B cell (primary cell): Measurements from ENCODE around the gene ARMS2. TPM values are rescaled to one million over a fixed set of nuclear protein-coding genes. Genes with fewer than 3 reads are reported as not detected.

Source experiments
- ATAC-seq: fragments of 200-7000 bp; cut with Tn5 transposase; one replicate; pipeline ENCODE4 v1.10.0; 2021; ENCODE audit warnings: low read depth, mild to moderate bottlenecking, moderate number of reproducible peaks, moderate library complexity
- CTCF ChIA-PET: fragments of 350-600 bp; sonication (Branson Sonifier 250); formaldehyde crosslinking; loops from one replicate; lab custom pipeline; 2021; ENCODE audit warnings: antibody characterized with exemption, inconsistent platforms; lab: Charles Lee
- POLR2A ChIA-PET: fragments of 350-600 bp; sonication (Branson Sonifier 250); formaldehyde crosslinking; loops from one replicate; lab custom pipeline; 2021; ENCODE audit warnings: antibody characterized with exemption; lab: Charles Lee
- DNase-seq: peaks from one replicate; pipeline ENCODE4 v3.0.0; 2013
- H2AFZ ChIP-seq: 2 replicates; pipeline ENCODE4 v1.6.1; 2012; ENCODE audit warnings: mild to moderate bottlenecking, low read depth, low read length; ENCODE audit not compliant: insufficient read depth, poor library complexity, severe bottlenecking
- H3K27ac ChIP-seq, 2 donors: 1 replicate in 1 of 2; 2 replicates in 1 of 2; pipeline ENCODE4 v1.5.1; 2012 to 2013; ENCODE audit warnings: low read length in 2 of 2, mild to moderate bottlenecking in 2 of 2, moderate library complexity in 1 of 2
- H3K27me3 ChIP-seq, 4 experiments: fragments of 200-600 bp in 1 of 4; sonication (generic) in 1 of 4; replicated peaks in 1 of 4; 1 replicate in 2 of 4; 2 replicates in 2 of 4; pipeline versions ENCODE4 v1.6.1 to v1.7.0; 2013 to 2016; ENCODE audit warnings: low read length in 3 of 4, mild to moderate bottlenecking in 2 of 4, mixed read lengths in 1 of 4, moderate library complexity in 1 of 4; ENCODE audit not compliant: insufficient read depth in 4 of 4, control insufficient read depth in 3 of 4; ENCODE audit errors: control extremely low read depth in 1 of 4
- H3K36me3 ChIP-seq, 2 experiments: replicated peaks in 1 of 2; 1 replicate in 1 of 2; 2 replicates in 1 of 2; pipeline versions ENCODE4 v1.6.1 to v1.7.1; 2013; ENCODE audit warnings: low read length in 1 of 2; ENCODE audit not compliant: insufficient read depth in 2 of 2, control insufficient read depth in 1 of 2; ENCODE audit errors: control extremely low read depth in 1 of 2, extremely low read depth in 1 of 2
- H3K4me1 ChIP-seq, 2 donors: fragments of 200-600 bp in 1 of 2; sonication (generic) in 1 of 2; 1 replicate in 1 of 2; 2 replicates in 1 of 2; pipeline versions ENCODE4 v1.5.1 to v1.6.1; 2013 to 2017; ENCODE audit warnings: low read length in 2 of 2; ENCODE audit not compliant: control insufficient read depth in 2 of 2, insufficient read depth in 2 of 2
- H3K4me2 ChIP-seq: replicated peaks from 2 replicates; pipeline ENCODE3; 2012; ENCODE audit warnings: mild to moderate bottlenecking, low read depth, low read length; ENCODE audit not compliant: poor library complexity, severe bottlenecking
- H3K4me3 ChIP-seq, 5 experiments: fragments of 200-600 bp in 1 of 5; sonication (generic) in 1 of 5; 1 replicate in 3 of 5; 2 replicates in 2 of 5; pipeline versions ENCODE4 v1.5.1 to v1.7.0; 2011 to 2016; ENCODE audit warnings: low read length in 4 of 5, mild to moderate bottlenecking in 4 of 5, low read depth in 2 of 5, control low read depth in 1 of 5, moderate library complexity in 1 of 5; ENCODE audit not compliant: insufficient read depth in 1 of 5; ENCODE audit errors: control extremely low read depth in 1 of 5, extremely low read depth in 1 of 5
- H3K79me2 ChIP-seq: fragments of 200-600 bp; sonication (generic); one replicate; pipeline ENCODE4 v1.6.0; 2016; ENCODE audit warnings: low read length; ENCODE audit not compliant: control insufficient read depth, insufficient read depth
- H3K9ac ChIP-seq: fragments of 200-600 bp; sonication (generic); 2 replicates; pipeline ENCODE4 v1.6.1; 2017; ENCODE audit warnings: mild to moderate bottlenecking, low read length, moderate library complexity
- H3K9me3 ChIP-seq, 3 donors: one replicate each; pipeline versions ENCODE4 v1.6.1 to v1.7.1; 2013; ENCODE audit warnings: low read length in 2 of 3; ENCODE audit not compliant: control insufficient read depth in 2 of 3, insufficient read depth in 1 of 3; ENCODE audit errors: control extremely low read depth in 1 of 3
- H4K20me1 ChIP-seq: 2 replicates; pipeline ENCODE4 v1.6.0; 2012; ENCODE audit warnings: mild to moderate bottlenecking, low read length; ENCODE audit not compliant: insufficient read depth, control insufficient read depth, poor library complexity, severe bottlenecking
- H3K27ac Mint-ChIP-seq: one replicate; pipeline ENCODE4 v1.8.0; 2021; ENCODE audit warnings: mixed read lengths
- H3K27me3 Mint-ChIP-seq: one replicate; pipeline ENCODE4 v1.8.0; 2021; ENCODE audit warnings: mixed read lengths
- H3K4me1 Mint-ChIP-seq: one replicate; pipeline ENCODE4 v1.8.0; 2021; ENCODE audit warnings: mixed read lengths
- H3K4me3 Mint-ChIP-seq: one replicate; pipeline ENCODE4 v1.8.0; 2021; ENCODE audit warnings: mixed read lengths
- H3K9me3 Mint-ChIP-seq: one replicate; pipeline ENCODE4 v1.8.0; 2022; ENCODE audit warnings: mixed read lengths; ENCODE audit not compliant: insufficient read depth
- EZH2 ChIP-seq: IDR thresholded peaks from 2 replicates; pipeline ENCODE4 v1.6.1; 2012; ENCODE audit warnings: borderline replicate concordance, low read depth, mild to moderate bottlenecking, moderate library complexity, low read length; ENCODE audit not compliant: insufficient read depth, poor library complexity, severe bottlenecking
- WGBS: methylation state at CpG from one replicate; pipeline ENCODE4 v1.1.5; 2013; ENCODE audit warnings: missing lambda C conversion rate; ENCODE audit not compliant: insufficient coverage; 5-methylcytosine and 5-hydroxymethylcytosine counted together
- intact Hi-C: fragments of 100-400 bp; cut with micrococcal nuclease; formaldehyde crosslinking; loops from one replicate; pipeline ENCODE4 v1.10.0; 2022
- polyA plus RNA-seq: library from polyadenylated mRNA; depleted of rRNA; stranded (reverse); fragments of >200 nt; gene quantifications from 2 replicates; pipeline ENCODE4 v1.2.3, GENCODE V29; 2012
- total RNA-seq, 2 donors: library from RNA; stranded (reverse); fragments of 120-200 nt in 1 of 2; gene quantifications; 1 replicate in 1 of 2; 2 replicates in 1 of 2; pipeline versions ENCODE4 v1.2.3 to v1.2.4, GENCODE V29; 2013 to 2022
- TF ChIP-seq, protein P1 (sequence below): fragments of 200-600 bp; IDR thresholded peaks from one replicate; pipeline ENCODE4 v1.8.0; 2022; ENCODE audit warnings: antibody characterized with exemption, mild to moderate bottlenecking

Gene ARMS2
- total and polyA plus RNA-seq, 2 donors (not counting 1 experiment from before 2014, with no cell fraction given): not detected

DNA sequence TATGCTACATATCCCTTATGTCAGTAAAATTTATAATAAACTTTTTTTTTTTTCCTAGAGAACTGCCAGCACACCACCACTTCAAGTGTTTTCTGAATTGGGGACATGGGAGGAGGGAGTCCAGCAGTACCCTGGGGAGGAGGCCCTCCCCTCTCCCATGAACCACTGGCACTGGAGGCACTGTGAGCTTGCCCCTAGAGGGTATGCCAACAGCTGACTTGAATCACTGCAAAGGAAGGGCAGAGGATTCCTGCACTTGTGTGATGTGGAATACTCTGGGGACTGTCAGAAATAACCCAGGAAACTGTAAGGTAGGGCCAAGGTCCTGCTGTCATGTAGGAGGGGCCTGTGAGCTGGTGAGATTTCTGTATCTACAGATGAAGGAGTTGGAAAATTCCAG, 8.5 kb upstream of the ARMS2 start:
- H4K20me1 ChIP-seq: no peaks in the 10 kb centered on the region
- peaks cover 0 to 5% (median 0%) of the 10 kb centered on the region in 4 experiments for H3K27me3 ChIP-seq
- no peak overlapping the region for H2AFZ ChIP-seq
- H3K27ac Mint-ChIP-seq: no peak overlapping the region
- no peaks in the 10 kb centered on the region for H3K9me3 Mint-ChIP-seq
- no peak overlapping the region for H3K4me3 ChIP-seq
- H3K4me1 ChIP-seq: no peaks in the 10 kb centered on the region
- peaks cover 38% of the 10 kb centered on the region for H3K27me3 Mint-ChIP-seq
- ChIA-PET POLR2A (no interaction called here), CTCF (interaction anchor here (0.7 kb wide), 1 partner anchor 11 kb away, joined by 3 read pairs; no protein-coding TSS in a partner anchor)
- no peaks in the 10 kb centered on the region for H3K4me1 Mint-ChIP-seq
- DNase-seq (no peak), ATAC-seq (no peak)
- no peak overlapping the region for H3K4me3 Mint-ChIP-seq
- no peak overlapping the region for H3K9ac ChIP-seq
- no peak overlapping the region for H3K27ac ChIP-seq
- intact Hi-C loops: no loop called here
- H3K4me2 ChIP-seq: no peak overlapping the region
- TF ChIP-seq, protein P1, sequence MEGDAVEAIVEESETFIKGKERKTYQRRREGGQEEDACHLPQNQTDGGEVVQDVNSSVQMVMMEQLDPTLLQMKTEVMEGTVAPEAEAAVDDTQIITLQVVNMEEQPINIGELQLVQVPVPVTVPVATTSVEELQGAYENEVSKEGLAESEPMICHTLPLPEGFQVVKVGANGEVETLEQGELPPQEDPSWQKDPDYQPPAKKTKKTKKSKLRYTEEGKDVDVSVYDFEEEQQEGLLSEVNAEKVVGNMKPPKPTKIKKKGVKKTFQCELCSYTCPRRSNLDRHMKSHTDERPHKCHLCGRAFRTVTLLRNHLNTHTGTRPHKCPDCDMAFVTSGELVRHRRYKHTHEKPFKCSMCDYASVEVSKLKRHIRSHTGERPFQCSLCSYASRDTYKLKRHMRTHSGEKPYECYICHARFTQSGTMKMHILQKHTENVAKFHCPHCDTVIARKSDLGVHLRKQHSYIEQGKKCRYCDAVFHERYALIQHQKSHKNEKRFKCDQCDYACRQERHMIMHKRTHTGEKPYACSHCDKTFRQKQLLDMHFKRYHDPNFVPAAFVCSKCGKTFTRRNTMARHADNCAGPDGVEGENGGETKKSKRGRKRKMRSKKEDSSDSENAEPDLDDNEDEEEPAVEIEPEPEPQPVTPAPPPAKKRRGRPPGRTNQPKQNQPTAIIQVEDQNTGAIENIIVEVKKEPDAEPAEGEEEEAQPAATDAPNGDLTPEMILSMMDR: no peak
- no peaks in the 10 kb centered on the region for H3K79me2 ChIP-seq
- H3K9me3 ChIP-seq: peaks cover 0 to 1% (median 0%) of the 10 kb centered on the region in 3 donors
- H3K36me3 ChIP-seq: no peaks in the 10 kb centered on the region

DNA sequence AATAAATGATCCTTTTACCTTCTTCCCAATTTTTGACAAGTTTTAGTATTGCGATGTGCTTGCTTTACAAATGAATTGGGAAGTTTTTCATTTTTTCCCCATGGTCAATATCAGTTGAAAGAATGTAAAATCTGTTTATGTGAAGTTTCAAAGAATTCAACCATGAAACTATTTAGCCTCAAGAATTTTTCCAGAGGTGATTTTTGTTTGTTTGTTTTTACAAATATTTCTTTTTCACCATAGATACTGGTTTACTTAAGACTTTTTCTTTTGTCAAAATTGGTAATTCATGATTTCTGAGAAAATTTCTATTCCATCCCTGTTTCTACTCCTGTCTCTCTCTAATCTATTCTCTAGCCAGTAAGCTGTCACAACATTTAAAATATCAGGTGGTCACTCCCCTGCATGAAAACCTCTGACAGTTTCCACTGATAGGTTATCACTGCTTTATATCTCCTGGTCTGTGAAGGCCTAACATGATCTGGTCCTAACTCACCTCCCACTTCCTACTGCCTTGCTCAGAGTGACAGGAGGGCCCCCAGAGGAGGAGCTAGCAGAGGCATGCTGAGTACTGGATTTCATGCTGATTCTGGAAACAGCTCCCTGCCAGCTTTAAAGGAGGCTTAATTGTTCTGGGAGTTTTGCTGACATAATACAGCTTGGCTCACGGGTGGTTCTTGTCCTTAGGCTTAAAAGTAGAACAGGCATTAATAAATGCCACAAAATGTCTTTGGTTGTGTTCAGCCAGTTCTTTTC, 7.6 kb upstream of the ARMS2 start:
- H3K4me3 ChIP-seq: no peak overlapping the region
- H3K27me3 Mint-ChIP-seq: peaks cover 42% of the 10 kb centered on the region
- ChIA-PET CTCF (interaction anchor here (0.7 kb wide), 1 partner anchor 12 kb away, joined by 3 read pairs; no protein-coding TSS in a partner anchor), POLR2A (no interaction called here)
- H3K4me1 Mint-ChIP-seq: no peaks in the 10 kb centered on the region
- no peak overlapping the region for H3K4me2 ChIP-seq
- no peak overlapping the region for H3K27ac ChIP-seq
- H3K9me3 ChIP-seq: peaks cover 0 to 1% (median 0%) of the 10 kb centered on the region in 3 donors
- H3K36me3 ChIP-seq: no peaks in the 10 kb centered on the region
- no peak overlapping the region for H2AFZ ChIP-seq
- H3K9ac ChIP-seq: no peak overlapping the region
- H3K27me3 ChIP-seq: peaks cover 0 to 5% (median 0%) of the 10 kb centered on the region in 4 experiments
- no peak for ATAC-seq
- no peaks in the 10 kb centered on the region for H3K79me2 ChIP-seq
- H3K4me3 Mint-ChIP-seq: no peak overlapping the region
- no peaks in the 10 kb centered on the region for H3K4me1 ChIP-seq
- WGBS: no CpG with 5 or more reads among the region's 2 CpGs
- TF ChIP-seq EZH2: no peak
- TF ChIP-seq, protein P1: no peak
- intact Hi-C loops: no loop called here
- no peaks in the 10 kb centered on the region for H3K9me3 Mint-ChIP-seq
- H3K27ac Mint-ChIP-seq: no peak overlapping the region
- DNase-seq: no peak
- no peaks in the 10 kb centered on the region for H4K20me1 ChIP-seq
